H9 (cell line): ENCODE measurements around the gene ACYP1. TPM values are rescaled to one million over a fixed set of nuclear protein-coding genes. Genes with fewer than 3 reads are reported as not detected.

Experiments
- DNase-seq: peaks from one replicate; pipeline ENCODE4 v3.0.0-alpha.2; 2017
- H2AFZ ChIP-seq: one replicate; pipeline ENCODE4 v1.6.1; 2013; ENCODE audit warnings: mild to moderate bottlenecking, low read length, control low read depth, moderate library complexity
- H2AK5ac ChIP-seq: 2 replicates; pipeline ENCODE4 v1.6.1; 2013; ENCODE audit warnings: low read length, control low read depth, mixed read lengths; ENCODE audit not compliant: insufficient read length
- H2BK120ac ChIP-seq: one replicate; pipeline ENCODE4 v1.6.1; 2013; ENCODE audit warnings: low read depth, mild to moderate bottlenecking, low read length, control low read depth, inconsistent platforms; ENCODE audit not compliant: poor library complexity, severe bottlenecking
- H2BK12ac ChIP-seq: 2 replicates; pipeline ENCODE4 v1.6.1; 2013; ENCODE audit warnings: low read length, control low read depth, mixed read lengths, low read depth; ENCODE audit not compliant: insufficient read length
- H2BK15ac ChIP-seq: 2 replicates; pipeline ENCODE4 v1.6.1; 2013; ENCODE audit warnings: low read depth, low read length, control low read depth
- H2BK20ac ChIP-seq: one replicate; pipeline ENCODE4 v1.6.1; 2013; ENCODE audit warnings: low read depth, mild to moderate bottlenecking, low read length, control low read depth, inconsistent platforms; ENCODE audit not compliant: poor library complexity, severe bottlenecking
- H2BK5ac ChIP-seq: 2 replicates; pipeline ENCODE4 v1.6.1; 2013; ENCODE audit warnings: low read length, control low read depth, mixed read lengths; ENCODE audit not compliant: insufficient read length
- H3K14ac ChIP-seq: 2 replicates; pipeline ENCODE4 v1.6.1; 2013; ENCODE audit warnings: low read length, control low read depth; ENCODE audit not compliant: insufficient read depth
- H3K18ac ChIP-seq: 2 replicates; pipeline ENCODE4 v1.6.1; 2013; ENCODE audit warnings: low read depth, mild to moderate bottlenecking, mixed read lengths, low read length, control low read depth; ENCODE audit not compliant: insufficient read length
- H3K23ac ChIP-seq: 2 replicates; pipeline ENCODE4 v1.6.1; 2013; ENCODE audit warnings: low read length, control low read depth, mixed read lengths, low read depth; ENCODE audit not compliant: insufficient read length
- H3K23me2 ChIP-seq: 2 replicates; pipeline ENCODE4 v1.6.1; 2013; ENCODE audit warnings: low read depth, mild to moderate bottlenecking, mixed read lengths, low read length, control low read depth; ENCODE audit not compliant: insufficient read length, poor library complexity, severe bottlenecking
- H3K27ac ChIP-seq: 2 replicates; pipeline ENCODE4 v1.5.1; 2013; ENCODE audit warnings: low read length, control low read depth, mixed read lengths, low read depth; ENCODE audit not compliant: insufficient read length
- H3K27me3 ChIP-seq: 2 replicates; pipeline ENCODE4 v1.6.1; 2013; ENCODE audit warnings: low read length, control low read depth, inconsistent platforms; ENCODE audit not compliant: insufficient read depth
- H3K4ac ChIP-seq: 2 replicates; pipeline ENCODE4 v1.6.1; 2013; ENCODE audit warnings: low read depth, mild to moderate bottlenecking, control low read depth, inconsistent platforms, low read length, moderate library complexity
- H3K4me1 ChIP-seq: 2 replicates; pipeline ENCODE4 v1.6.1; 2013; ENCODE audit warnings: low read length, control low read depth, inconsistent platforms; ENCODE audit not compliant: insufficient read depth
- H3K4me2 ChIP-seq: 2 replicates; pipeline ENCODE4 v1.6.1; 2013; ENCODE audit warnings: low read length, control low read depth, mixed read lengths; ENCODE audit not compliant: insufficient read length, insufficient read depth
- H3K56ac ChIP-seq: 2 replicates; pipeline ENCODE4 v1.6.1; 2013; ENCODE audit warnings: low read depth, mild to moderate bottlenecking, mixed read lengths, low read length, control low read depth; ENCODE audit not compliant: insufficient read length
- H3K79me1 ChIP-seq: 2 replicates; pipeline ENCODE4 v1.6.1; 2013; ENCODE audit warnings: low read depth, mild to moderate bottlenecking, moderate library complexity, low read length, control low read depth, inconsistent platforms; ENCODE audit not compliant: insufficient read depth, poor library complexity, severe bottlenecking
- H3K79me2 ChIP-seq: 2 replicates; pipeline ENCODE4 v1.6.1; 2013; ENCODE audit warnings: low read length, control low read depth, inconsistent platforms; ENCODE audit not compliant: insufficient read depth
- H3K9ac ChIP-seq: 2 replicates; pipeline ENCODE4 v1.6.1; 2013; ENCODE audit warnings: low read length, control low read depth, mixed read lengths; ENCODE audit not compliant: insufficient read length; ENCODE audit errors: extremely low read depth
- H3K9me3 ChIP-seq: one replicate; pipeline ENCODE4 v1.6.1; 2013; ENCODE audit warnings: low read depth, low read length, inconsistent platforms; ENCODE audit not compliant: control insufficient read depth
- H3T11ph ChIP-seq: one replicate; pipeline ENCODE4 v1.6.1; 2013; ENCODE audit warnings: mild to moderate bottlenecking, low read length, control low read depth, inconsistent platforms
- H4K20me1 ChIP-seq: one replicate; pipeline ENCODE4 v1.6.1; 2013; ENCODE audit not compliant: control insufficient read depth, insufficient read length, insufficient read depth
- H4K5ac ChIP-seq: 2 replicates; pipeline ENCODE4 v1.6.1; 2013; ENCODE audit warnings: low read depth, mild to moderate bottlenecking, mixed read lengths, low read length, control low read depth; ENCODE audit not compliant: insufficient read length
- H4K8ac ChIP-seq: replicated peaks from 2 replicates; pipeline ENCODE4 v1.6.1; 2013; ENCODE audit warnings: low read length, control low read depth, mixed read lengths, low read depth; ENCODE audit not compliant: insufficient read length
- H4K91ac ChIP-seq: 2 replicates; pipeline ENCODE4 v1.6.1; 2013; ENCODE audit warnings: low read depth, mild to moderate bottlenecking, moderate library complexity, mixed read lengths, low read length, control low read depth; ENCODE audit not compliant: insufficient read length
- H3K27ac Mint-ChIP-seq, 3 experiments: 2 replicates in 2 of 3; 3 replicates in 1 of 3; pipeline ENCODE4 v1.8.0; 2020 to 2021; ENCODE audit warnings: mixed read lengths in 3 of 3, mild to moderate bottlenecking in 1 of 3, moderate library complexity in 1 of 3
- H3K27me3 Mint-ChIP-seq: 2 replicates; pipeline ENCODE4 v1.8.0; 2021; ENCODE audit warnings: low read depth, mild to moderate bottlenecking, moderate library complexity, mixed read lengths
- H3K36me3 Mint-ChIP-seq, 3 experiments: 2 replicates in 2 of 3; 3 replicates in 1 of 3; pipeline ENCODE4 v1.8.0; 2020 to 2021; ENCODE audit warnings: low read depth in 3 of 3, mixed read lengths in 3 of 3; ENCODE audit not compliant: insufficient read depth in 1 of 3
- H3K4me1 Mint-ChIP-seq, 2 experiments: 2 replicates each; pipeline ENCODE4 v1.8.0; 2020; ENCODE audit warnings: mixed read lengths in 2 of 2
- H3K4me3 Mint-ChIP-seq, 2 experiments: 2 replicates in 1 of 2; 3 replicates in 1 of 2; pipeline ENCODE4 v1.8.0; 2020 to 2021; ENCODE audit warnings: mild to moderate bottlenecking in 2 of 2, mixed read lengths in 2 of 2, moderate library complexity in 1 of 2
- H3K9me3 Mint-ChIP-seq, 2 experiments: 2 replicates in 1 of 2; 3 replicates in 1 of 2; pipeline ENCODE4 v1.8.0; 2020; ENCODE audit warnings: mild to moderate bottlenecking in 2 of 2, mixed read lengths in 2 of 2, moderate library complexity in 1 of 2
- CTCF ChIP-seq: fragments of 200-600 bp; sonication (generic); conservative IDR thresholded peaks from 3 replicates; pipeline ENCODE4 v1.8.0; 2021; ENCODE audit warnings: antibody characterized with exemption, mild to moderate bottlenecking
- WGBS: extraction: QIAGEN DNeasy Blood & Tissue Kit; methylation state at CpG from one replicate; pipeline ENCODE4 v1.1.7; 2013; ENCODE audit warnings: missing lambda C conversion rate, low lambda C conversion rate, mixed read lengths; ENCODE audit not compliant: insufficient read length; ENCODE audit errors: extremely low coverage; 5-methylcytosine and 5-hydroxymethylcytosine counted together
- total RNA-seq: library from RNA; stranded (reverse); gene quantifications from 2 replicates; pipeline ENCODE4 v1.2.1, GENCODE V29; 2021

Gene ACYP1
- total RNA-seq, 1 experiment from 2014 or later = 18.9 TPM

DNA sequence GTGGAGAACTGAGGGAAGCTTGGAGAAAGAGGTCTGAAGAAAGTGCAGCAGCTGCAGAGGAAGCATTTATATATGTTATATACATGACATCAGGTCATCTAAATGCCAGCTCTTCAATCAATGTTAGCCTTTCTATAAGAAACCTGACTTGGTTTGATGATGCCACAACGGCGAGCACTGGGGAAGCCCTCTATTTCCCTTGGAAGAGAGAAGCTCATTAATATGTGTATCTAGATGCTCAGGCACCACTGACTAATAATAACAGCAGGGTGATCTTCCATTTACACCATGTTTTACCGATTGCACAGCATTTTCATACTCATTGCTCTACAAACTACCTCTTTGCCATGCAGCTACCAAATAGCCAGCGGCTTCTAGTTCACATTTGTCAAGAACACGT is 811 bp downstream of the ACYP1 start:
- no peaks in the 10 kb centered on the region for H3K4me1 ChIP-seq
- no peaks in the 10 kb centered on the region for H3K27me3 ChIP-seq
- WGBS = no CpG with 5 or more reads among the region's 5 CpGs
- no peak overlapping the region for H4K8ac ChIP-seq
- no peaks in the 10 kb centered on the region; the same call in 1 of the 2 replicates for H3K27me3 Mint-ChIP-seq
- H3K4me3 Mint-ChIP-seq = peak overlapping the region; percentile 97 to 98
- DNase-seq = no peak
- no peak overlapping the region for H3K18ac ChIP-seq
- H3K23ac ChIP-seq = no peak overlapping the region
- no peak overlapping the region for H4K5ac ChIP-seq
- H3K27ac Mint-ChIP-seq = peak overlapping the region in 1 of 3 experiments; percentile 97; a peak in 1 of 7 replicates
- H3K79me2 ChIP-seq = peaks cover 1% of the 10 kb centered on the region; the same call in 1 of the 2 replicates
- no peak overlapping the region for H2BK15ac ChIP-seq
- no peak overlapping the region for H2AFZ ChIP-seq
- peaks cover 2% of the 10 kb centered on the region for H3K23me2 ChIP-seq
- H3T11ph ChIP-seq = no peak overlapping the region
- H3K56ac ChIP-seq = no peak overlapping the region
- H2BK120ac ChIP-seq = no peak overlapping the region
- no peak overlapping the region for H2BK12ac ChIP-seq
- H2AK5ac ChIP-seq = no peak overlapping the region
- H3K9ac ChIP-seq = peak overlapping the region; percentile 72
- peaks cover 11% of the 10 kb centered on the region in 2 experiments; a peak in 3 of 4 replicates for H3K4me1 Mint-ChIP-seq
- H3K4me2 ChIP-seq = peak overlapping the region; percentile 72
- H4K20me1 ChIP-seq = no peaks in the 10 kb centered on the region
- no peak overlapping the region for H2BK5ac ChIP-seq
- no peak for TF ChIP-seq CTCF
- no peaks in the 10 kb centered on the region for H3K79me1 ChIP-seq
- H4K91ac ChIP-seq = no peak overlapping the region
- peaks cover 15 to 32% (median 29%) of the 10 kb centered on the region in 3 experiments for H3K36me3 Mint-ChIP-seq
- H3K9me3 ChIP-seq = no peaks in the 10 kb centered on the region
- H3K9me3 Mint-ChIP-seq = peaks cover 9 to 10% of the 10 kb centered on the region in 2 experiments
- no peak overlapping the region for H2BK20ac ChIP-seq
- H3K27ac ChIP-seq = no peak overlapping the region
- no peak overlapping the region for H3K4ac ChIP-seq
- no peak overlapping the region for H3K14ac ChIP-seq
